Measurements from ENCODE around the gene ELF2.

GRCh38 chr4:139017861-139018260, 159.2 kb downstream of the ELF2 start:
- TF ChIP-seq MAX (IDR thresholded peaks at IDR 0.05) (no peak), TCF12 (IDR thresholded peaks at IDR 0.05; ENCODE audit: low read depth) (no peak)

Data from Ishikawa (cell line).